HEK293T (cell line): Measurements from ENCODE around the gene PLCG1.

Experiments used
- HDGF ChIP-seq: fragments of 450-650 bp; IDR thresholded peaks from 2 replicates; pipeline ENCODE4 v1.6.1; 2017; ENCODE audit warnings: antibody characterized with exemption, borderline replicate concordance
- SP1 ChIP-seq: fragments of 450-650 bp; IDR thresholded peaks from 2 replicates; pipeline ENCODE4 v1.6.1; 2017
- SUZ12 ChIP-seq: fragments of 450-650 bp; IDR thresholded peaks from 2 replicates; pipeline ENCODE4 v1.6.1; 2016; ENCODE audit warnings: mild to moderate bottlenecking
- ZNF384 ChIP-seq: fragments of 450-650 bp; IDR thresholded peaks from 2 replicates; pipeline ENCODE4 v1.6.1; 2016

DNA sequence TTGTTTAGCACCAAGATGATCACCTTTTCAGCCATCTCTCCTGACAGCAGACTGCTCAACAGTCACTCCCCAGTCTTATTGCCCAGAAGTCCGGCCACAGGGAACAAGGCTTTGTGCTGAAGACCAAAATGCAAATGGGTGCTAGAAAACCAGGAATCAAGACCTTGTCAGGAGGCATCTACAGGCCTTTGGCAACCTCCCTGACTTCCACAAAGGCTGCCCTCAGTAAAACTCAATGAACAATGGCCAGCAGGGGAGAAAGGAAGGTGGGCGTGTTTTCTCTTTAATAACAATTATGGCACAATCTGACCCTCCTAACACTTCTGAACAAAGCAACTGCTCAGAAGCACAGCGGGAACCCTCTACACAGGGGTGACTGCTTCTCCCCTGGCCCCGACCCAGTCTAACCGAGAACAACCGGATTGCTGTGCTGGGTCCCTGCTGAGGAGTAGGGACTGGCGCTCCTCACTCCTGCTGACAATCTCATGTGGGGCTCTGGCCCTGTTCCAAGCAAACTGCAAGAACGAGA is 41.6 kb downstream of the PLCG1 start:
- TF ChIP-seq SP1 (no peak), HDGF (no peak), ZNF384 (no peak), SUZ12 (no peak)
